HG02610 (cell line): ENCODE results near the gene LRRC8E.

Source experiments
- ATAC-seq: cut with Tn5 transposase; IDR thresholded peaks from one replicate; pipeline ENCODE4 v1.9.1; 2021; ENCODE audit warnings: mild to moderate bottlenecking, moderate library complexity; ENCODE audit not compliant: unreplicated experiment

Gene LRRC8E

DNA sequence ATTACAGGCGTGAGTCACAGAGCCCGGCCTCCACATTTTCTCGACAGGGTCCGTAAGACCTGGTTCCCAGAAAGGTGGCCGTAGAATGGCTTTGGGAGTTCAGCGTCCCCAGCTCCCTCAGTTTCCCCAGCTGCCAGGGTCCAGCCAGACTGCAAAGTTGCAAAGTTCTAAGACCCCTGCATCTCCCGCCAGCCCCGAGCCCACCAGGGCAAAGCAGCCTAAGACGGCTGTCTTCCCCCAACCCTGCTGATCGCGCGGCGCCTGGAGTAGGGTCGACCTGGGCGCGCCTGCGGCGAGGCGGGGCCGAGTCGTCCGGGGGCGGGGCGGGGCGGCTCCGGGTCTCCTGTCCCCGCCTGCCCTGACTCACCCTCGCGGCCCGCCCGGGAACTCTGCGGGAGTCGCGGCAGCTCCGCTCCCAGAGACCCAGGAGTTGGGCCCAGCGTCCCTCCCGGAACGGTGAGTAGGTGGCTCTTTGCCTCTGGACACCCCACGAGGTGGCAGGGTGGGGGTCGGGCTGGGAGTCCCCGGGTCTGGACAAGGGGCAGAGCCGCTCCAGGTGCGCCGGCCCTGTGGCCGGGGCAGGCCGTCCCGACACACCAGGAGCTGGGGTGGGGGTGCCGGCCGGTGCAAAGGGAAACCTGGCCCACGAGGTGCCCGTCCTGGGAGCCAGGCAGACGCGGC, at the start of gene LRRC8E:
TSS of gene LRRC8E (plus strand) at position 366 of the 681 bp plus-strand sequence. CDS start 7,094 bp downstream, outside the sequence.
- ATAC-seq: no peak

DNA sequence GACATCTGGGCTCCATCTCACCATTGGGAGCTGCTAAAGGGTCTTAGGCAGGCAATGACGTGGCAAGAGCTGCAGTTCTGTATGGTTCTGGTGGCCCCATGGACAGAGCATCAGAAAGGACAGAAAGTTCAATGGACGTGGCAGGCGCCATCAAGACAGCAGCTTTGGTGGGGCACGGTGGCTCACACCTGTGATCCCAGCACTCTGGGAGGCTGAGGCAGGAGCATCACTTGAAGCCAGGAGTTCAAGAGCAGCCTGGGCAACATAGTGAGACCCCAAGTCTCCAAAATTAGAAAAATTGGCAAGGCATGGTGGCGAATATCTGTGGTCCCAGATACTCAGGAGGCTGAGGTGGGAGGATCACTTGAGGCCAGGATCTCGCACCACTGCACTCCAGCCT, 48.8 kb upstream of the LRRC8E start:
- ATAC-seq: no peak

DNA sequence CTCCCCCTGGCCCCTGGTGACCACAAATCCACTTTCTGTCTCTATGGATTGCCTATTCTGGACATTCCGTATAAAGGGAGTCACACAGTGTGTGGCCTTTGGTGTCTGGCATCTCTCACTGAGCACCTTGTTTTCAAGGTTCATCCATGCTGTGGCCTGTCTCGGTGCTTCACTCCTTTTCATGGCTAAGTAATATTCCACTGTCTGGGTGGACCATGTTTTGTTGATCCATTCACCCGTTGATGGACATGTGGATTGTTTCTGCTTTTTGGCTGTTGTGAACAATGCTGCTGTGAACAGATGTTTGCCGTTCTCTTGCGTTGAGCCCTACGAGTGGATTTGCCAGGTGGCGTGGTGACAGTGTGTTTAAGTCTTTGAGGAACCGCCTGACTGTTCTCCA, 47.7 kb upstream of the LRRC8E start:
- ATAC-seq: no peak

DNA sequence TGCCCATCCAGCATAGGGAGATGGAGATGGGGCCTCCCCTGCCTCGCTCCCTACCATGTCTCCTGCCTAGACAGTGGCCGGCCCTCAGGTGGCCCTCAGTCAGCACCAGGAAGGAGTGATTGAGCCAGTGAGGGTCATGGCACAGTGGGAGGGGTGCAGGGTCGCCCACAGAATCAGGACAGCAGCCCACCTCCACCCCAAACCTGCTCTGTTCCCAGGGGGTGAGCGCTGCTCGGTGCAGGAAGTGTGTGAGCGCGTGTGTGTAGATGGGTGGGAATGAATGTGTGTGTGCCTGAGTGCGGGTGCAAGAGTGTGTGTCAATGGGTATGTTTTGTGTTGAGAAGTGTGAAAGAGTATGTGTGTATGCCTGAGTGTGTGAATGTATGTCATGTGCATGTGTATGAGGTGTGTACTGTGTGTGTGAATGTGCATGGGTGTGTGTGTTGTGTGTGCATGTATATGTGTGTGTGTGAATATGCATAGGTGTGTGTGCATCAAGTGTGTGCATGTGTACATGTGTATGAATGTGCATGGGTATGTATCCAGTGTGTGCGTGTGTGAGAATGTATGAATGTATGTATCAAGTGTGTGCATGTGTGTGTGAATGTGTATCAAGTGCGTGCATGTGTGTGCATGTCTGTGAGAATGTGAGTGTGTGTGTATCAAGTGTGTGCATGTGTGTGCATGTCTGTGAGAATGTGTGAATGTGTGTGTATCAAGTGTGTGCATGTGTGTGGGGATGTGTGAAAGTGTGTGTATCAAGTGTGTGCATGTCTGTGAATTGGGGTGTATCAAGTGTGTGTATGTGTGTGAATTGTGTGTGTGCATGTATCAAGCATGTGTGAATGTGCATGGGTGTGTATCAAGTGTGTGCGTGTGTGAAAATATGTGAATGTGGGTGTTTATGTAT, 46.3 kb upstream of the LRRC8E start:
- ATAC-seq: no peak

DNA sequence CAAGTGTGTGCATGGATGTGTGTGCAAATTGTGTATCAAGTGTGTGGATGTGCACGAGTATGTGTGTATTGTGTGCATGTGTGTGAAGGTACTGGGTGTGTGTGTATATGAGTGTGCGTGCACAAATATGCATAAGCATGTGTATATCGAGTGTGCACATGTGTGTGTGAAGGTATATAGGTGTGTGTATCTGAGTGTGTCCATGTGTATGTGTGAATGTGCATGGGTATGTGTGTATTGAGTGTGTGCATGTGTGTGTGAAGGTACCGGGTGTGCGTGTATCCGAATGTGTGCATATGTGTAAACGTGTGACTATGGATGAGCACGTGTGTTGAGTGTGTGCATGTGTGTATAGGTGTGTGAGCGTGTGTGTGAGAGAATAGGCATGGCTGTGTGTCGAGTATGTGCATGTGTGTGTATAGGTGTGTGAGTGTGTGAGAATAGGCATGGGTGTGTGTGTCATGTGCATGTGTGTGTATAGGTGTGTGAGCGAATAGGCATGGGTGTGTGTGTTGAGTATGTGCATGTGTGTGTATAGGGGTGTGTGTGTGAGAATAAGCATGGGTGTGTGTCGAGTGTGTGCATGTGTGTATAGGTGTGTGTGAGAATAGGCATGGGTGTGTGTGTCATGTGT, 45.5 kb upstream of the LRRC8E start:
- ATAC-seq: no peak

DNA sequence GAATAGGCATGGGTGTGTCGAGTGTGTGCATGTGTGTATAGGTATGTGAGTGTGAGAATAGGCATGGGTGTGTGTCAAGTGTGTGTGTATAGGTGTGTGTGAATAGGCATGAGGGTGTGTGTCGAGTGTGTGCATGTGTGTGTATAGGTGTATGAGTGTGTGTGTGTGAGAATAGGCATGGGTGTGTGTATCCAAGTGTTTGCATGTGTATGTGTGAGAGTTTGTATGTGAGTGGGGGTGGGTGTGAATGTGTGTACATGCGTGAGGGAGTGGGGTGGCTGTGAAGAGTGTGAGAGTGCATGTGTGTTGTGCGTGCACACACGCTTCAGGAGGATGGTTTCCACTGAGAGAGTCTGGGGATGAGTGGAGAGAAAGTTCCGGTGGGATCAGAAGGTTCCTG, 44.8 kb upstream of the LRRC8E start:
- no peak for ATAC-seq

DNA sequence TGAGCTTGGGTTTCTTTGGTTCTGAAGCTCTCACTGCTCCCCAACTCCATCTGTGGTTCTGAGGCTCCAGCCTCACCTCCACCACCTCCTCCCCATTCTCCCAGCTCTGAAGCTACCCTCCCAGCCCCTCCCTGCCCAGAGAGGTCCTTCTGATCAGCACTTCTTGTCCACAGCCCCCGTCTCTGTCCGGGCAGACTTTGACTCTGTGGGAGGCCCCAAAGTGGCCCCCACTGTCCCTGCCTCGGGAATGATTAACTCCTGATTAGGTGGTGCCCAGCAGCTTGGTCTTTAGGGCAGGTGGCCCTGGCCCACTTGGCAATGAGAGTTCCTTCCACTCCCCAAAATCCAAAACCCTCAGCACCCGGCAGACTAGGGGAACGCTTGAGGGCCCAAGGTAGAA, 43.9 kb upstream of the LRRC8E start:
- no peak for ATAC-seq

DNA sequence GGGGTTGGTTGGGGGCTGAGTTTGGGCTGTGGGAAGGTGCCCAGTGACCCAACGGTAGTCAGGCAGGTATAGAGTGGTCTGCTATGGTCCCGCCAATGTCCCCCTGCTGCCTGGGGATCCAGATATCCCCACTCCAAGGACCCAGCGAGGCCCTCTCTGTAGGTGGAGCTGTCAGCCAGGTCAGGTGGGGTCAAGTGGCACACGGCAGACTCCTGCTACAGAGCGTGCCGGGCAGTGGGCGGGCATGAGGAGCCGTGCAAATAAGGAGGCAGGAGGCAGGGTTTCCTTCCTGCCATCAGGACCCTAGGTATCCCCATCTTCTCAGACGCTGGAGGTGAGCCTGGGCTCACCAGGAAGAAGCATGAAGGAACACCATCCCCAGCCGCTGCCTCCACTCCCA, 43.4 kb upstream of the LRRC8E start:
- no peak for ATAC-seq

DNA sequence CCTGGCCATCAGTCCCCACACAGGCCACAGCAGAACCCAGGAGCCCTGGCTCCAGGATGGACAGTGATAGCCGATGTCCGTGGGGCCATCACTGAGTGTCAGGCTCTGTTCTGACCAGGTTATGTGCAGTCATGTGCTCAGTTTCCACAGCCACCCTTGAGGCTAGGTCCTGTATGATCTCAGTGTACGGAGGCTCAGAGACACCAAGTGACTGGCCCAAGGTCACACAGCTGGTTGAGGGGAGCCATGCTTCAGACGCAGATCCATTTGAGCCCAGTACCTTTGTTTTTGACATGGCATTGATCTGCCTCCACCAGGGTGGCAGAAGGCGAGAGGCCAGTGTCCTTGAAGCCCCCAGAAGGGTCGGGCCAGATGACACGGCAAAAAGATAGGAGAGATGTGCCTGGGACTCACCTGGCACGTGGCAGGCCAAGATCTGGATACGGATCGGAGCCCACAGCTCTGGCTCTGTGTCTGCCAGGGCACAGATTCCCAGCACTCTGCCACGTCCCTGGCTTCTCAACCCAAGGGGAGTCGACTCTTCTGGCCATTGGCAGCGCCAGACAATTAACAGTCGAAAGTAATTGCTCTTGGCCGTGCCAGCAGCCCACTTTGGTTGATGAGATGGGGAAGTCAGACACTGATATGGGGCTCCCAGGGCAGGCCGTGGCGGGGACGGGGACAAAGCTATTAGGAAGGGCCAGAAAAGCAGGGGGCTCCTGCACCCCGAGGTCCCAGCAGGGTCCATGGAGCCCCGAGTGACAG, 42.7 kb upstream of the LRRC8E start:
- no peak for ATAC-seq

DNA sequence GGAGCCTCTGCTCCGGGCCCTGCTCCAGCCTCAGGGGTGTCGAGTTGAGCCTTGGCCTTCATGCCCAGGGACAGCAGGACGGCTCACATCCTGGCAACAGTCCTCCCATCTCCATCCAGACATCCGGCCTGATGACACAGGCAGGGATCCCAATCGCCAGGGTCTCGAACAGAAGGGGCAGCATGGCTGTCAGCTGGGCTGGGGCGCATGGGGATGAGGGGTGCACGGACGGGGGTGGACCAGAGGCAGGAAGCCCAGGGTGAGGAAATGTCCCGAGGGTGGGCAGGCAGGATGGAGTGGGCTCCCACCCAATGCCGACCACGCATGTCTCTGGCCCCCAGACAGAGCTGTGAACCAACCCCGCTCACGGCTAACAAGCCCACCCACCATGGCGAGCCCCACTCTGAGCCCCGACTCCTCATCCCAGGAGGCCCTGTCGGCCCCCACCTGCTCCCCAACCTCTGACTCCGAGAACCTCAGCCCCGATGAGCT, 42.1 kb upstream of the LRRC8E start:
- no peak for ATAC-seq

DNA sequence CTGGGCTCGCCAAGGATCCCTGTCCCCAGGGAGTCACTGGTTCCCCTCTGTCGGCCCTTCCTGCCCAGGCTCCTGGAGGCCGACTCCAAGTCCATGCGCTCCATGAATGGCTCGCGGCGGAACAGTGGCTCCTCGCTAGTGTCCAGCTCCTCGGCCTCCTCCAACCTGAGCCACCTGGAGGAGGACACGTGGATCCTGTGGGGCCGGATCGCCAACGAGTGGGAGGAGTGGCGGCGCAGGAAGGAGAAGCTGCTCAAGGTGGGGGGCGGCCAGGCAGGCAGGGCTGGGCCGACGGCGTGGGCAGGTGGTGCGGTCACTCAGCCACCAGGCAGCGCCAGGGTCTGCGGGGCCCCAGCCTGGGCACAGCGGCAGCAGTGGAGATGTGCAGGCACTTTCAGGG, 40.6 kb upstream of the LRRC8E start:
- ATAC-seq: no peak

DNA sequence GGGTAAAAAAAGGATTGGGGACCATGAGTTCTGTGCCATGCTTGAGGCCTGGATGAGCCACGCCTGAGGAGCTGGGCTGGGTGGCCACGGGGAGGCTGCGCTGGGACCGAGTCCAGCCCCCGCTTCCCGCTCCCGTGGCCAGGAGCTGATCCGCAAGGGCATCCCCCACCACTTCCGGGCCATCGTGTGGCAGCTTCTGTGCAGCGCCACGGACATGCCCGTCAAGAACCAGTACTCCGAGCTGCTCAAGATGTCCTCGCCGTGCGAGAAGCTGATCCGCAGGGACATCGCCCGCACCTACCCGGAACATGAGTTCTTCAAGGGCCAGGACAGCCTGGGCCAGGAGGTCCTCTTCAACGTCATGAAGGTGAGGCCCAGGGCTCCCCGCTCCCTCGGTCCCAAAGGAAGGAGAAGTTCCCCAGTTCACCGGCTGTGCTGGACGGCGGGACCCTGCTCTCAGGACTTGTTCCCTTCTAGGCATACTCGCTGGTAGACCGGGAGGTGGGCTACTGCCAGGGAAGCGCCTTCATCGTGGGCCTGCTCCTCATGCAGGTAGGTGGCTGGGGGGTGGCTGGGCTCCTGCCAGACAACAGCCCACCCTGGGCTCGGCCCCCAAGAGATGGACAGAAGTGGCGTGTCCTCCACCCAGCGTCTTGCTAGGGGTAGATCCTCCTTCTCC, 39.4 kb upstream of the LRRC8E start:
- ATAC-seq: no peak

DNA sequence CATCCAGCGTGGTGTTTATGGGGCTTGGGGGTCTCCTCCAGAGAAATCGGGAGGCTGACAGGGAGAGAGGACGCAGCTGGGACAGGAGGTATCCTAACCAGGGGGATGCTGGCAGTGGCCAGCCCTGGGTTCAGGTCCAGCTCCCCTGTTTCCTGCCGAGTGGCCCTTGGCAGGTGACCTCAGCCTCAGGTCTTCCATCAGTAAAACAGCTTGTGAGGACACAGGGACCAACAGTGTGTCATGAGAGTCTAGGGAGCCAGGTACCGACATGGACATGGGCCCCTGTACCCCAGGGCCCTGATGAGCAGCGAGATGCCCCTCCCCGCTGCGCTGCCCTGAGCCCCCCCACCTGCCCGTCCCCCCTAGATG, 38.7 kb upstream of the LRRC8E start:
- ATAC-seq: no peak

DNA sequence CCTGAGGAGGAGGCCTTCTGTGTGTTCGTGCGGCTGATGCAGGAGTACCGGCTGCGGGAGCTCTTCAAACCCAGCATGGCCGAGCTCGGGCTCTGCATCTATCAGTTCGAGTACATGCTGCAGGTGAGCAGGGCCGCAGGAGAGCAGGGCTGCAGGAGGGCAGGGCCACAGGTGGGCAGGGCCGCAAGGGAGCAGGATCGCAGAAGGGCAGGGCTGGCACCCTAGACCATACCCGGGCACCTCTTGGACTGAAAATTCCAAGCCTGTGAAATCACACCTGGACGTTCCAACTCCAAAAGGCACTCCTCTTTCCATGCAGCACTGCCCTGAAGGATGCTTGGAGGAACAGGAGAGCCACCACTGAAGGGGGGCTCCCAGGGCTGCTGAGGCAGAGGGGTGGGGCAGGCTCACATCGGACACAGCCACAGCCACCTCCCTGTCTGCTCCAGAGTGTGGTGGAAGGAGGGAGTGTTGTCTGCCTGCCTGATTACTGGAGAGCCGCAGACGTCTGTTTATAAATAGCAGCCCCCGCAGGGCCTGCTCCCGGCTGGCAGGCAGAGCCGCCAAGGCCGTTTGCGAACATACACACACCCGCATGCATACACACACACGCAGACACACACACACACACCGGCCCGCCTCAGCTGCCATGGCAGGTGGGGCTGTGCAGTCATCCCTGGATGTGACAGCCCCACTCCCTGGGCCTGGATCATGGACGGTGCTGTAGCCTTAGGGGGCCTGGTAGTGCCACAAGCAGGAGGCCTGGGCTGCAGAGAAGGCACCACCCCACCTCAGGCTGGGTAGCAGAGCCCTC, 38.1 kb upstream of the LRRC8E start:
- no peak for ATAC-seq

DNA sequence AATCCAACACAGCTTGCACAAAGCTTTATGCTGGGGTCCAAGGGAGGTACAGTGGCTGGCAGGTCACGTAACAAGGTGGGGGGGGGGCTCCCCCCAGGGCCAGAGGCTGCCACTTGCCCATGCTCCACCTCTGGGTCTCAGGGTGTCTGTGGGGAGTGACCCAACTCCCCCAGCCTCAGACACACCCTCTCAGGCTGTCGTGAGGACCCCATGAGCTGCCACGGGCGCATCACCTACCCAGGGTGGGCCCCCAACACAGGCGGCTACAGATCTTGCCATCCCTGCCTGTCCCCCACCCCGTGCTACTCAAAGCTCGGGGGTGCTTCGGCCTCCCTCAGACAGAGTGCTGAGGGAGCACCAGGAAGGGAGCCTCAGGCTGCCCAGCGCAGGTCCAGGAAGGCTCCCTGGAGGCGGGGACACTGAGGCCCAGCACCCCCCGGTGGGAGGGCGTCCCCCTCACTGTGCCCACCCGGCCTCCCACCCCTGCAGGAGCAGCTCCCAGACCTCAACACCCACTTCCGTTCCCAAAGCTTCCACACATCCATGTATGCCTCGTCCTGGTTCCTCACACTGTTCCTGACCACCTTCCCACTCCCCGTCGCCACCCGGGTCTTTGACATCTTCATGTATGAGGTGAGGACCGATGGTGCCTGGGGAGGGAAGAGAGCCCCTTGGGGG, 37.2 kb upstream of the LRRC8E start:
- ATAC-seq: no peak

DNA sequence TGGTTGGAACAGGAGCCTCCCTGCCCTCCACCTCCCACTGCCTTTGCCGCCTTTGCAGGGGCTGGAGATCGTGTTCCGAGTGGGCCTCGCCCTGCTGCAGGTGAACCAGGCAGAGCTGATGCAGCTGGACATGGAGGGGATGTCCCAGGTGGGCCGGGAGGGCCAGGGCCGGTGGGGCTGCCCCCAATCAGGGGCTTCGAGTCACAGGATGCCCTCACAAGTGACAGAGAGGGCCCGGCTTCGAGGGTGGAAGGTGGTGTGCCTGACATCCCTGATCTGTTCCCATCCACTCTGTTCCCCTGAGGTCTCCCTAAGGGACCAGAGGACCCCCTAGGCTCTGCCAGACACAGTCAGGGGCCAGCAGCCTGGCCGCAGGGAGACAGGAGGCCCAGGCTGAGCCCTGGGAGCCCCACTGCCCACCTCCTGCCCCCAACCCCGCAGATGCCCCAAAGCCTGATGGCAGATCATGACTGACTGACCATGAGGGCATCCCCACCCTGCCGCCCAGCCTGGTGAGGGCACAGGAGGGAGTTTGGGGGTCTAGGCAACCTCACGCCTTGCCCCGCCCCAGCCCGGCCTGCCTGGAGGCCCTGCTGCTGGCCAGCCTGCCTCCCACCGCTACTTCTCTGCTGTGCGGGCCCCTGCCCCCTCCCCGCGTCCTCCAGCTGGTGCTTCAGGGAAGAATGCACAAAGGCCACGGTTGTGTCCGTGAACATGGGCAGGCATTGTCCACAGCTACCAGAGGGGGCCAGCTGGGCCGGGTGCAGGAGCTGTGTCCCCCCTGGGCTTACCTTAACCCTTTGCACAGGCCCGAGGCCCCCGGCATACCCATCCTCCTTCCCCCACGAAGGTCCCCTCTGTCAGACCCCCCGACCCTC, 36.4 kb upstream of the LRRC8E start:
- no peak for ATAC-seq

DNA sequence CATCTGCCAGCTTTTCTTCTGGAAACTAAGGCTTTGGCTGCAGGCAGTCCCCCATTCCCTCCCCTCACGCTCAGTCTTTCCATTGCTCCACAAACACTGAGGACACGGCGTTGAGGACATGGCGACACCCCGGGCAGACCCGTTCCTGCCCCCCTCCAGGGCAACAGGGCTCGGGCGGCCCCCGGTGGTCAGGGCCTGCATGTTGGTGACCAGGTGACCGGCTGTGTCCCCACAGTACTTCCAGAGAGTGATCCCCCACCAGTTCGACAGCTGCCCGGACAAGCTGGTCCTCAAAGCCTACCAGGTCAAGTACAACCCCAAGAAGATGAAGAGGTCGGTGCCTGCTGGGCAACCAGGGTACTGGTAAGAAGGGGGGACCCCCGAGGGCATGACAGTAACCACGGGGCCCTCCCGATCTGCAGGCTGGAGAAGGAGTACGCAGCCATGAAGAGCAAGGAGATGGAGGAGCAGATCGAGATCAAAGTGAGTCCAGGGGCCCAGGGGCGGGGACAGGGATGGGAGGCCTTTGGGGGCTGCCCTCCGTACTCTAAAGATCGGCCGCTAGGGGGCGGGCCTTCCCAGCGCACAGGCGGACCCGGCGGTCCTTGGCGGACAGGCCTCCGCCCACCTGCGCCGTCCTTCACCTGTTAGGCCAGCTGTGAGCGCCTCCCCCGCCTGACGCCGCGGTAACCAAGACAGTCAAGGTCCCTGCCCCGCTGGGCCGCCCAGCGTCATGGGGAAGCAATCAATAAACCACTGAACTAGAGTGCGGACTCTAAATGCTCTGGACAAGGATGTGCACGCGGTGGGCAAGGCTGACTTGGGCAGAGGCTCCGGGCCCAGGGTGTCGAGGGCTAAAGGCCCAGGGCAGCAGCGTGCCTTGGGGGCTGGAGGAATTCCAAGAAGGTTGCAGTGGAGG, 35.2 kb upstream of the LRRC8E start:
- ATAC-seq: no peak
